HG03097 (cell line): Measurements from ENCODE around the gene MPLKIP.
"Not testable (repeated sequence)": the region's sequence is repeated elsewhere in the genome, so short reads cannot be mapped to it uniquely, and the experiment has no call there.

Experiments used
- ATAC-seq: cut with Tn5 transposase; IDR thresholded peaks from one replicate; pipeline ENCODE4 v1.9.1; 2021; ENCODE audit not compliant: unreplicated experiment, low FRiP score

Gene MPLKIP

GRCh38 chr7:40134428-40135316 is at the start of gene MPLKIP, which contains the start of gene SUGCT:
TSS of gene MPLKIP (minus strand) at chr7:40134622. CDS start at chr7:40134567, 55 bp downstream.
TSS of gene SUGCT (plus strand) at chr7:40135005.
- peak; percentile 91 for ATAC-seq

- ATAC-seq = no peak
Observed at GRCh38 chr7:40182452-40182851, 48.0 kb upstream of the MPLKIP start.

- ATAC-seq = no peak
Observed at GRCh38 chr7:40177071-40177470, 42.6 kb upstream of the MPLKIP start.

DNA sequence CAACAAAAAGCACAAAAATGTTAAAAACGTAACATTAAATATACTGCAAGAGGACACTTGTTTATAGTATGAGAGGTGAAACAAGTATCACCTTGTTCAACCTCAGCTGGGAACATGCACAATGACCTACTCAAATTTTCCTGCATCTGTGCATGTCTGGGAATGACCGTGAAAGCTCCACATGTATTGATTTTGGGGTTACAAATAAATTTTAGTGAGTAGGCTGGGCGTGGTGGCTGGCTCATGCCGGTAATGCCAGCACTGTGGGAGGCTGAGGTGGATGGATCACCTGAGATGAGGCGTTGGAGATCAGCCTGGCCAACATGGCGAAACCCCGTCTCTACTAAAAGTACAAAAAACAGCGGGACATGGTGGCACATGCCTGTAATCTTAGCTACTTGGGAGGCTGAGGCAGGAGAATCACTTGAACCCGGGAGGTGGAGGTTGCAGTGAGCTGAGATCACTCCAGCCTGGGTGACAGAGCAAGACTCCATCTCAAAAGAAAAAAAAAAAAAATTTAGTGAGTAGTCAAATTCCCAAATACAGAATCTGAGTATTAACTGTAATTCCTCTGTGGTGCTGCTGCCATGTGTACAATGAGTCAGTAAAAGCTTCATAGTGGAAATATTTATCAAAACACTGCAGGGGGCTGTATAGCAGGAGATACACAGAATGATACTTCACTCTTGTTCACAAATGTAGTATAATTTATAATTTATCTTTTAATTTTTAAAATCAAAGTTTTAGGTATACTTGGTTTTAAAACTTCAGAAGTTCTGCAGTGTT is 41.5 kb upstream of the MPLKIP start:
- ATAC-seq = no peak

DNA sequence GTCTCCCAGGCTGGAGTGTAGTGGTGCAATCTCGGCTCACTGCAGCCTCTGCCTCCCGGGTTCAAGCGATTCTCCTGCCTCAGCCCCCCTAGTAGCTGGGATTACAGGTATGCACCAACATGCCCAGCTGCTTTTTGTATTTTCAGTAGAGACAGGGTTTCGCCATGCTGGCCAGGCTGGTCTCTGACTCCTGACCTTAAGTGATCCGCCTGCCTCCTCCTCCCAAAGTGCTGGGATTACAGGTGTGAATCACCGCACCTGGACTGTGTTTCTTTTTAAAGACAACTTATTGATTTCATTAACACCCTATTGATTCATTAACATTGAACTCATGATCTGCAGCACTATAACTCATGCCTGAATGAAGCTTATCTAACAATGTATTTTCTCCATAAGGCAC is 40.8 kb upstream of the MPLKIP start:
- not testable (repeated sequence) for ATAC-seq

GRCh38 chr7:40173121-40173520 is 38.7 kb upstream of the MPLKIP start:
- not testable (repeated sequence) for ATAC-seq

DNA sequence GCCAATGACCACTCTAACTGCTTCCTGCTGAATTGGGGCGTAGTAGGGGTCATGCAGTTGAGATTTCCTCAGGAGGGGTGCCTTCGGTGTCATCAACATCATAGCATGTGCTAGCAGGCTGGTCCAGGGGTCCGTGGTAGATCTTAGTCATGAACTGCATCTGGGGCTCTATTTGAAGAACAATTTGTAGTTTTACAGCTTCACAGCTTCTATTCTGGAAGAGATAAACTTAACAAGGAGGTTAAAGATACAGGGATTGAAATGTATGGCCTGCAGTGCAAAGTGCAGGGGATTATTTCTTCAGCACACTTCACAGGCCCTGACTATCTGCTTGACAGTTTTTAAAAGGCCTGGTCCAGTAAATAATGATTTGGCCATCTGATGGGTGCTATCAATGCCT is 33.8 kb upstream of the MPLKIP start:
- ATAC-seq = not testable (repeated sequence)

- no peak for ATAC-seq
Observed at GRCh38 chr7:40167291-40167690, 32.9 kb upstream of the MPLKIP start.

DNA sequence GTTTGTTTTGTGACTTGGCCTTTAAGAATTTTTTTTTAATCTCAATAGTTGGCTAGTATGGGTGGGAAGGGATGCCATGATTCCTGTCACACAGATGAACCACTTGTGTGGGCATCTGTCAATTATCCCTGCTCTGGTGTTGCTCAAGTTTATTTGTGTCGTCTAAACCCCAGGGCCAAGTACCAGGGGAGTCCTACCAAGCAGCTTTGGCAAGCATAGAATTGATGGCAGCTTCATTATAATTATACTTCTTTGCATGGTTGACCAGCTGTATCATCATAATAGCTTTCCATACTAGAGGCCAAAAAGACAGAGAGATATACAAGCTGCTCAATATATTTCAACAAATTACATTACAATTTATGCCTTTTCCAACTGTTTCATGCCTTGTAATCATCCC is 30.8 kb upstream of the MPLKIP start:
- ATAC-seq = no peak

DNA sequence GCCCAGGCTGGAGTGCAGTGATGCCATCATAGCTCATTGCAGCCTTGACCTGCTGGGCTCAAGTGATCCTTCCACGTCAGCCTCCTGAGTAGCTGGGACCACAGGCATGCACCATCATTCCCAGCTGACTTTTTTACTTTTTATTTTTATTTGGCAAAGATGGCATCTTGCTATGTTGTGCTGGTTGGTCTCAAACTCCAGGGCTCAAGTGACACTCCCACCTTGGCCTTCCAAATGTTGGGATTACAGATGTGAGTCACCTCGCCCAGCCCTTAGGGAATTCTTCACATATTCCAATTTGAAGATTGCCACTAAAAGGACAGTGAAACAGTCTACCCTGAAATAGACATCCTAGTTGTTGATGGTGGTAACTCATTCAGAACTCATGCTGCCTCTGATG is 28.1 kb upstream of the MPLKIP start:
- ATAC-seq = no peak

- no peak for ATAC-seq
Observed at GRCh38 chr7:40156988-40157387, 22.6 kb upstream of the MPLKIP start.

DNA sequence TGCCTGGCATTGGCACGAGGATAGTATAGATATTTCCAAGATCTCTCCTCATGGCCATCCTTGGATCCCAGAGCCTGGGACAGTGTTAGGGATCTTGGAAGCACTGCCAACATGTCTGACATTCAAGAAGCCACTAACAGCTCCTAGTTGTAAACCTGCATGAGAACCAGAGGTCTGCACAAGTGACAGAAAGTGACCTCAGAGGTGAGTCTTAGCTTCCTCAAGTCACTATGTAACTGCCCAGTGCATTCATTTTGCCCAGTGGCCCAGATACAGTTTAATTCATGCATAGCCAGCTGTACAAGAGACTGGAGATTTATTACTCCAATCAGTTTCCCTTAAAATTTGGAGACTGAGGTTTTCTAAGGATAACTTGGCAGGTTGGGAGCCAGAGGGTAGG is 17.1 kb upstream of the MPLKIP start:
- ATAC-seq = no peak

GRCh38 chr7:40148671-40149070 is 14.2 kb upstream of the MPLKIP start:
- no peak for ATAC-seq

- ATAC-seq = not testable (repeated sequence)
Observed at GRCh38 chr7:40148247-40148580, 13.8 kb upstream of the MPLKIP start.

- no peak for ATAC-seq
Observed at GRCh38 chr7:40147371-40148246, 13.2 kb upstream of the MPLKIP start.

GRCh38 chr7:40145596-40146130 is 11.2 kb upstream of the MPLKIP start:
- ATAC-seq = not testable (repeated sequence)

DNA sequence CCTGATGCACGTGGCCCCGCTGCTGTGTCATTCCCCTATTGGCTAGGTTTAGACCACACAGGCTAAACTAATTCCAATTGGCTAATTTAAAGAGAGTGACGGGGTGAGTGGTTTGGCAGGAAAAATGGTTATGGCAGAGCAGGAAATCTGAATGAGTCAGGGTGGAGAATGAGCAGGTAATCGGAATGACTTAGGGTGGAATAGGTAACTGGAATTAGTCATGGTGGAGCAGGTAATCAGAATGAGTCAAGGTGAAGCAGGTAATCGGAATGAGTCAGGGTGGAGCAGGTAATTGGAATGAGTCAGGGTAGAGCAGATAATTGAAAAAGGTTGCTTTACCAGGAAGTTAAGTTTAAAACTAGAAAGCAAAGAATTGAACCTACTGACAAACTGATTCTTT is 7.5 kb upstream of the MPLKIP start:
- ATAC-seq = not testable (repeated sequence)

DNA sequence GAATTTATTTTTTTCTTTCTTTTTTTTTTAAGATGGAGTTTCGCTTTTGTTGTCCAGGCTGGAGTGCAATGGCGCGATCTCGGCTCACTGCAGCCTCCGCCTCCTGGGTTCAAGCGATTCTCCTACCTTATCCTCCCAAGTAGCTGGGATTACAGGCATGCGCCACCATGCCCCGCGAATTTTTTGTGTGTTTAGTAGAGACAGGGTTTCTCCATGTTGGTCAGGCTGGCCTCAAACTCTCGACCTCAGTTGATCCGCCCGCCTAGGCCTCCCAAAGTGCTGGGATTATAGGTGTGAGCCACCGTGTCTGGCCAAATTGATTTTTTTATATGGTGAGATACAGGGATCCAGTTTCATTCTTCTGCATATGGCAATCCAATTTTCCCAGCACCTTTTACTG is 5.5 kb upstream of the MPLKIP start:
- not testable (repeated sequence) for ATAC-seq

- ATAC-seq = no peak
Observed at GRCh38 chr7:40138973-40139372, 4.6 kb upstream of the MPLKIP start.

DNA sequence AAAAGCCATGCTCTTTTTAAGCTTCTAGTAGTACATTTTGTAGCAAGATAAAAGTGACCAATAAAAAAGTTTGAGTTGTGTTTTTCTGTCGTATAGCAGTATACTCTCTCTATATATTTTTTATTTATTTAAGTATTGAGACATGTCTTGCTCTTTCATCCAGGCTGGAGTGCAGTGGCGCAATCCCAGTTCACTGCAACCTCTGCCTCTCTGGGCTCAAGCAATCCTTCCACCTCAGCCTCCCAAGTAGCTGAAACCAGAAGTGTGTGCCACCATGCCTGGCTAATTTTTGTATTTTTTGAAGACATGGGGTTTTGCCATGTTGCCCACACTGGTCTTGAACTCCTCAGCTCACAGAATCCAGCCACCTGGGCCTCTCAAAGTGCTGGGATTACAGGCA is 3.1 kb upstream of the MPLKIP start:
- ATAC-seq = no peak

DNA sequence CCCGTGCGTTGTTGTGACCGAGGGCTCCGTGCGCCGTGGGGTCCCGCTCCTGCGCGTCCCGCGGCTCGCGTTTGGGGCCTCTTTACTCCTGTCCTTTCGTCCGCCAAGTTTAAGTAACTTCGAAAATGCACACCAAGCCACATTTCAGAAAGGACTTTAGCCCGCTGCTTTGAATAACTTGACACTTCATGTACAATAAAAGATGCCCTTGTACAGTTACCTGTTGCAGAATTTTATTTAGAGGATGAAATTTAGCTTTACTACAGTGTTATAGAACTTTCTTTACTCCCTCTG is 842 bp upstream of the MPLKIP start:
- no peak for ATAC-seq
